Heart left ventricle (tissue), 16 donors: ENCODE measurements around the gene HSD11B2. TPM values are rescaled to one million over a fixed set of nuclear protein-coding genes. Genes with fewer than 3 reads are reported as not detected.

Source experiments
- ATAC-seq, 4 donors: fragments of 200-7000 bp; cut with Tn5 transposase; one replicate each; pipeline ENCODE4 v1.9.1; 2020 to 2022; ENCODE audit warnings: moderate library complexity in 4 of 4, mild to moderate bottlenecking in 3 of 4, moderate number of reproducible peaks in 1 of 4
- DNase-seq, 5 donors: peaks; one replicate each; pipeline ENCODE4 v3.0.0-alpha.2; 2020
- H3K27ac ChIP-seq, 12 donors: fragments of 200-600 bp; sonication (generic) in 4 of 12; one replicate each; pipeline versions ENCODE4 v1.5.0 to v1.8.0; 2016 to 2022; ENCODE audit warnings: mild to moderate bottlenecking in 2 of 12
- H3K27me3 ChIP-seq, 9 donors: fragments of 200-600 bp; sonication (generic) in 2 of 9; one replicate each; pipeline versions ENCODE4 v1.5.1 to v1.8.0; 2016 to 2022; ENCODE audit warnings: mild to moderate bottlenecking in 3 of 9
- H3K36me3 ChIP-seq, 9 donors: fragments of 200-600 bp; sonication (generic) in 2 of 9; one replicate each; pipeline versions ENCODE4 v1.5.0 to v1.8.0; 2018 to 2022; ENCODE audit warnings: mild to moderate bottlenecking in 2 of 9
- H3K4me1 ChIP-seq, 12 donors: fragments of 200-600 bp; sonication (generic) in 4 of 12; one replicate each; pipeline versions ENCODE4 v1.5.0 to v1.8.0; 2016 to 2022; ENCODE audit warnings: mild to moderate bottlenecking in 3 of 12
- H3K4me3 ChIP-seq, 12 donors: fragments of 200-600 bp; sonication (generic) in 4 of 12; one replicate each; pipeline versions ENCODE4 v1.5.0 to v1.8.0; 2017 to 2022; ENCODE audit warnings: mild to moderate bottlenecking in 9 of 12, moderate library complexity in 4 of 12
- H3K9me3 ChIP-seq, 12 donors: fragments of 200-600 bp; sonication (generic) in 4 of 12; one replicate each; pipeline versions ENCODE4 v1.5.0 to v1.8.0; 2016 to 2022; ENCODE audit warnings: mild to moderate bottlenecking in 1 of 12
- CTCF ChIP-seq, 12 donors: fragments of 200-600 bp; sonication (generic) in 4 of 12; IDR thresholded peaks; one replicate each; pipeline versions ENCODE4 v1.5.0 to v1.8.0; 2018 to 2022; ENCODE audit warnings: antibody characterized with exemption in 12 of 12, mild to moderate bottlenecking in 5 of 12
- POLR2A ChIP-seq, 2 donors: fragments of 450-650 bp; IDR thresholded peaks; one replicate each; pipeline ENCODE4 v1.6.1; 2017; ENCODE audit warnings: antibody characterized with exemption in 2 of 2, mild to moderate bottlenecking in 2 of 2, moderate library complexity in 2 of 2
- WGBS, 4 donors: extraction: QIAGEN DNeasy Blood & Tissue Kit in 2 of 4; methylation state at CpG; one replicate each; pipeline versions ENCODE4 v1.1.5 to v1.1.7; 2013 to 2018; 5-methylcytosine and 5-hydroxymethylcytosine counted together
- intact Hi-C, 10 donors: fragments of 100-400 bp; cut with DNase I; formaldehyde crosslinking; loops; one replicate each; pipeline versions ENCODE4 v1.11.1 to v1.14.2; 2022
- polyA plus RNA-seq, 2 donors: library from polyadenylated mRNA; stranded (reverse); fragments of 200-250 nt; gene quantifications; one replicate each; pipeline ENCODE4 v1.2.3, GENCODE V29; 2013
- total RNA-seq, 9 donors: library from RNA; depleted of rRNA in 2 of 9; stranded (reverse); fragments of >200 nt in 2 of 9; fragmentation: NEBNext Ultra II Directional in 3 of 9; extraction: Animal tissue kit (Norgen Biotek cat#: 25700) in 3 of 9; gene quantifications; one replicate each; pipeline versions ENCODE4 v1.1.0 to v1.2.4, GENCODE V29; 2016 to 2023
- donor health status: ischemic (EF 13 %, LVEDD 7.1; RV severe dilation, severe dysfunction).
- donor health status: healthy with polysubstance abuse.
- donor health status: DM: no; HTN: yes; CAD: no.
- donor health status: DM: no; HTN: no; CAD: no.
- donor health status: ischemic (EF 25% LVEDD 6.9; RV normal size, moderate dysfunction).
- donor health status: ischemic (EF 25% LVEDD 5.7; RV mildly dilated, moderate dysfunction).
- donor health status: healthy.
- donor health status: DM: yes; HTN: yes; CAD: no.
- donor health status: ischemic (EF 35%, LVEDD 5.7; RV mildly dilated, moderate dysfunction).
- donor health status: nonischemic (EF 11% LVEDD 7.7; RV severe dilation, severe dysfunction).
- donor health status: DM: yes; HTN: yes; CAD: no.
- donor health status: PGD.
- donor health status: ischemic (EF 29% LVEDD 5.4; RV normal size, mild dysfunction).
- donor health status: nonischemic (EF 23%, LVEDD 6.1; RV moderate dilation, normal function).

Gene HSD11B2
- total and polyA plus RNA-seq, 11 donors = 0.15 to 1.00 (median 0.39) TPM; not detected in 1

- peaks cover 0 to 21% (median 0%) of the 10 kb centered on the region in 9 donors for H3K27me3 ChIP-seq
- intact Hi-C loops = loop anchor here in 1 of 10 donors (10.0 kb wide), 1 partner anchor 91 kb away; no protein-coding TSS in a partner anchor
- no peak for DNase-seq
These were observed 6.7 kb upstream of the HSD11B2 start for GRCh38 chr16:67424261-67424615.

GRCh38 chr16:67425061-67425460 lies 5.9 kb upstream of the HSD11B2 start:
- Histone ChIP-seq H3K27ac (no peak overlapping the region), H3K36me3 (no peaks in the 10 kb centered on the region), H3K4me3 (no peak overlapping the region), H3K4me1 (peaks cover 0 to 26% (median 6%) of the 10 kb centered on the region in 12 donors), H3K9me3 (no peaks in the 10 kb centered on the region), H3K27me3 (peaks cover 0 to 28% (median 0%) of the 10 kb centered on the region in 9 donors)
- intact Hi-C loops = loop anchor here in 4 of 10 donors (5.0 to 10.0 kb wide), 2 partner anchors 42 to 90 kb away; no protein-coding TSS in a partner anchor
- WGBS, 4 donors = 56 to 63% (median 60%) methylated on average over 6 of the region's 6 CpGs
- ATAC-seq (no peak), DNase-seq (no peak)
- TF ChIP-seq POLR2A (IDR thresholded peaks at IDR 0.05) (no peak), CTCF (IDR thresholded peaks at IDR 0.05) (no peak)

More at GRCh38 chr16:67424261-67424615, 6.7 kb upstream of the HSD11B2 start:
- WGBS, 4 donors = 54 to 63% (median 57%) methylated on average over 5 of the region's 5 CpGs
- H3K36me3 ChIP-seq = no peaks in the 10 kb centered on the region
- no peak overlapping the region for H3K27ac ChIP-seq
- H3K4me1 ChIP-seq = peaks cover 0 to 24% (median 6%) of the 10 kb centered on the region in 12 donors
- no peaks in the 10 kb centered on the region for H3K9me3 ChIP-seq
- no peak for ATAC-seq
- TF ChIP-seq CTCF (IDR thresholded peaks at IDR 0.05) = no peak
- TF ChIP-seq POLR2A (IDR thresholded peaks at IDR 0.05) = no peak
- no peak overlapping the region for H3K4me3 ChIP-seq

- intact Hi-C loops = loop anchor here in 4 of 10 donors (5.0 to 10.0 kb wide), 2 partner anchors 42 to 89 kb away; no protein-coding TSS in a partner anchor
- H3K9me3 ChIP-seq = no peaks in the 10 kb centered on the region
These were observed 5.3 kb upstream of the HSD11B2 start for GRCh38 chr16:67425580-67425979.

GRCh38 chr16:67426022-67426421 lies 4.9 kb upstream of the HSD11B2 start:
- DNase-seq (no peak), ATAC-seq (no peak)
- Histone ChIP-seq H3K9me3 (no peaks in the 10 kb centered on the region), H3K27ac (no peak overlapping the region), H3K36me3 (no peaks in the 10 kb centered on the region), H3K4me1 (peaks cover 0 to 34% (median 11%) of the 10 kb centered on the region in 12 donors), H3K4me3 (no peak overlapping the region), H3K27me3 (peaks cover 0 to 35% (median 0%) of the 10 kb centered on the region in 9 donors)
- no peak for TF ChIP-seq CTCF (IDR thresholded peaks at IDR 0.05)
- TF ChIP-seq POLR2A (IDR thresholded peaks at IDR 0.05) = no peak
- WGBS, 4 donors = 82 to 90% (median 86%) methylated on average over 7 of the region's 7 CpGs
- intact Hi-C loops = loop anchor here in 4 of 10 donors (5.0 to 10.0 kb wide), 2 partner anchors 41 to 89 kb away; no protein-coding TSS in a partner anchor

More at GRCh38 chr16:67425580-67425979, 5.3 kb upstream of the HSD11B2 start:
- Histone ChIP-seq H3K27ac (no peak overlapping the region), H3K4me1 (peaks cover 0 to 31% (median 10%) of the 10 kb centered on the region in 12 donors), H3K4me3 (no peak overlapping the region), H3K36me3 (no peaks in the 10 kb centered on the region), H3K27me3 (peaks cover 0 to 34% (median 0%) of the 10 kb centered on the region in 9 donors)
- DNase-seq (no peak), ATAC-seq (no peak)
- WGBS, 4 donors = 66 to 84% (median 81%) methylated on average over 4 of the region's 4 CpGs
- TF ChIP-seq POLR2A (IDR thresholded peaks at IDR 0.05) (no peak), CTCF (IDR thresholded peaks at IDR 0.05) (no peak)
